ENCODE data around the gene TRIM28.

GRCh38 chr19:58546019-58546530 is 2.2 kb downstream of the TRIM28 start:
- TF ChIP-seq CTCF (conservative IDR thresholded peaks at IDR 0.05 in 1 of 2, IDR thresholded peaks at IDR 0.05 in 1 of 2; ENCODE audit: low read depth in 1 of 2, low read length in 2 of 2): no peak
- no peak for TF ChIP-seq EZH2 (IDR thresholded peaks at IDR 0.05; ENCODE audit: low read length, missing control alignments)
